GM19023 (cell line): ENCODE measurements around the gene CD55.
"Not testable (repeated sequence)": the region's sequence is repeated elsewhere in the genome, so short reads cannot be mapped to it uniquely, and the experiment has no call there.

Source experiments
- ATAC-seq: cut with Tn5 transposase; IDR thresholded peaks from one replicate; pipeline ENCODE4 v1.9.1; 2021; ENCODE audit warnings: mild to moderate bottlenecking, moderate library complexity; ENCODE audit not compliant: unreplicated experiment

The CD55 gene

DNA sequence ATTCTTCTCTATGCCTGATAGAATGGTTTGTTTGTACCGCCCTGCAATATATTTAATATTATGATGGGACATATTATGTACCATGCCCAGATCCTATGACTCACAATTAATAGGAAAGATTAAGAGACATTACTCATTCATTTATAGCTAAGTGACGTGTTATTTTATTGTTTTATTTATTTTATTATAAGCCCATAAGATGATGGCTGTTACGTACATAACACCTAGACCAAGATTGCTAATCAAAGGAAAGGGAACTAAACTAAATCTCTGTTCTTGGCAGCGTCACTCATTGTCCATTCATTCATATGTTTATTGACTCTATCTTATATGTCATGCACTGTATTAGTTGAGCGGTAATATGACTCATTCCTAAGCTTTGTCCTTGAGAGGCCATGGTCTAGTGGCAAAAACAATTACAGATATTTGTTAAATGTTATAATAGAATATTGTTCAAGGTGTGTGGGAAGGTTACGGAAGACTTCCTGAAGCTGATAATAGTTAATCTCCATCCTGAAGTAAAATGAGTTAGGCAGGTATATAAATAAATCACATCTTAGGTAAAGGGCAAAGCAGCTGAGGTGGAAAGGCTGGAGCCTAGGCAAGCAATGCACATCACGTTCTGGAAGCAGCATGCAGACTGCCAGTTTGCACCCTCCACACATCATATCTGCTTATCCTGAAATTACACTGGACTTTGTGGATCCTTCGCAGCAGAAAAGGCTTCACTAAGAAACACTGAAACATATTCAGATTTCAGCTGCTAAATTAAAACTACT is 16.6 kb upstream of the CD55 start:
- ATAC-seq, result no peak

DNA sequence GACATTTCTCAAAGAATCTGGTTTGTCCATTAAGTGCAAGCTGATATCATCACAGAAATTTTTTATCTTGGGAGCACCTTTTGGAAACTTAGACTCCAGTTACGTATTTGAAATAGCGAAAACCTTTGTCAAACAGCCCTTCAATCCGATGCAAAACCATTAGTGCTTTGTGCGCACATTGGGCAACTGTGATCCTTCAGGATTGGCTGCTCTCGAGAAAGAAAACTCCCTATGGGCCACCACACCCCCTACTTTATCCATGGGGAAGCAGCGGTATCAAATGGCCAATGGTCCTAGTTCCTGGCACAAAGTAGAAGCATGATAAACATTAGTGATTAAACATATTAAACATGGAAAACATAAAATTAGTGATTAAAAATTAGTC is 16.0 kb upstream of the CD55 start:
- no peak for ATAC-seq

DNA sequence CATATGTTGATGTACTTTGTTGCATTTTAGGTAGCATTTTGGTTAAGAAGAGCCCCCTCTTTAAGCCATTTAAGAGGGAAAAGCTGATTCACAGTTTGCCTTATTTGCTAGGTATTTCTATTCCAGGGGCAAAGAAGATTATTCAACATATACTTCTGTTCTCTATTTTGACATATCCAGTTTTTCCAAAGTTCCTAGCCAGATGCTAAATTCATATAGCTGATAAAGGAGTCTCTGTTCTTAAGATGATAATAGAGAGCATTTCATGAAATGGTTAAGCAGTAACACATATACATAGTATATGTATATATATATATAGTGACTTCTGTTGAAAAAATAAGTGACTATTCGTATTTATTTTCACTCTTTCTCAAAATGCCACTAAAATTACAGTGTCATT is 15.5 kb upstream of the CD55 start:
- no peak for ATAC-seq

DNA sequence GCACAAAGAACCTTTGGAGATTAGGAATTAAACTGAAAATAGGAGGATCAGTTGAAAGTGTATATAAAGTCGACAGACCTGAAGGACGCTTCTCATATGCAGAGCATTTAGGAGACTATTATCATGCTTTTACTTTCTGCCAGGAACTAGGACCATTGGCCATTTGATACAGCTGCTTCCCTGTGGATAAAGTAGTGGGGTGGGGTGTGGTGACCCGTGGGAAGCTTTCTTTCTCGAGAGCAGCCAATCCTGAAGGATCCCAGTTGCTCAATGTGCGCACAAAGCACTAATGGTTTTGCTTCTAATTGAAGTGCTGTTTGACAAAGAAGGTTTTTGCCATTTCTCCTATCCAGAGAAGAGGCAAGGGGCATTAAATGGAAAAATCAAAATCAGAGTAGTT is 14.9 kb upstream of the CD55 start:
- ATAC-seq, result no peak

DNA sequence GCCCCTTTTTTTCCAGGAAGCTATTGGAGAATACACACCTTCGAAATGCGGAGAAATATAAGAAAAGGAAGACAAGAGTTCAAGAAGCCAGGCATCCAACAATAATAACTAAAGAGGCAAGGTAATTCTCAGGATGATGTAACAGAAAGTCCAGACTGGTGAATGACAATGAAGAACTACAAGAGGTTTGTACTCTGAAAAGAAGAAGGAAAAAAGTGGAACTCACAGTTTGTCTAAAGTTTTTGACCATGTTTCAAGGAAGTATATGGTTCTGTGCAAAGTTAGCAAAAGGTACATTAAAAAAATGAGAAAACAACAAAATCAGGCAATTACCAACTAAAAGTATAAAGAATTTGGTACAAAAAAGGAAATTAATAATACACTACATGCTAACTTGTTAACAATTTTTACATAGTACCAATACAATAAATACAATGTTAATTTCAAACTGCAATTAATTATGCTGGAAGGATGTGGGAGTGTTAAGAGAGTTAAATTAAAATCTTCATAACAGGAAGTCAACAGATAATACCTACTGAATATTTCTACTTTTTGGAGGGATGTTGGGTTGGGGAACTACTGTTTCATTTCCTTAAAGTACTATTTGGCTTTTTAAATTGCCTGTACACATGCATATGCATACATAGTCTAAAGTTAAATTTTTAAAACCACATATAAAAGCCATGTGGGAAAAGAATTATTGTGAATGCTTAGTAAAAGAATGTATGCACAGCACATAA is 12.9 kb upstream of the CD55 start:
- ATAC-seq, result no peak

DNA sequence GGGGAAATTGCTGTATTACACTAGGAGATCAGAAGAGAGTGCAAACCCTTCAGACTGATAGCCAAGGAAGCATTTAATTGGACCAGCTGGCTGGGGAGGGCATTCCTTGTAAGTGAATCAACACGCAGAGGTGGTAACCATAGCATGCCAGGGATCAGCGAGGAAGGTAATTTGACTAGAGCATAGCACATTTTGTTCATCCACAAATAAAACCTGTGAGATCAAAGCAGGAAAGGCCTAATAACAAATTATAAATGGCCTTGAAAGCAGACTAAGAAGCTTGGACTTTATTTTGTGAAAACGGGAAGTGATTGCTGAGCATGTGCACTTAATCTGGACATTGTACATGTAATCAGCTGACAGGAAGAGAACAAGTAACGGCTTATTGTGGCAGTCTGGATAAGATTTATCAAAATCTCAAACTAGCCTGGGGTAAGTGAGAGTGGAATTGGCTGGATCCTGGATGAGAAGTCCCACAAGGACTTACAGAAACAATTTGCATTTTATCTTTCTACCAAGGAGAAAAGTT is 11.7 kb upstream of the CD55 start:
- no peak for ATAC-seq

DNA sequence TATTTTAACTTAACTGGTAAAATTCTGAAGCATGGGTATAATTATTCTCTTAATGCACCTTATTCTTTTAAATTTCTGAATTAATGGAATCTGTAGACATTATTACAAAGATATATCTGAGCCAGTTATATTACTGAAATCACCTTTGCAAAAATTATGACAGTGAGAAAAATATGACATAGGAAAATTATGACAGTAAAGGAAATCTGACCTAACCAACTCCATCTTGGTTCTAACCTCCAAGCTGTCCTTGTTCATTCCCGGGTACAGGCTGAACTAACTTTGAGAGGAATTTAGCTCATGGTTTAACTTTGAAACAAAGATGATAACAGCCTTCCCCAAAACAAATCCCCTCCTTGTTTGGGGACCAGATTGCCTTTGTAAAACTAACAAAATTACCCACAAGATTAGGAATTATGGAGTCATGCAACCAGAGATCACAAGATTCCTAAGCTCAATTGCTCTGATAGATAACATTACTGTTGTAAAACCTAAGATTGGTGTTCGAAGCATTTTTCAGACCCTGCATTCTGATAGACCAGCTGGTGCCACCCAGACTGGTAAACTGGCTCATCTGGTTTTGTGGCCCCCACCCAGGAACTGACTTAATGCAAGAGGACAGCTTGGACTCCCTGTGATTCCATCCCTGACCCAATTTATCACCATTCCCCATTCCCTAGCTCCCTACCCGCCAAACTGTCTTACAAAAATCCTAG is 9.4 kb upstream of the CD55 start:
- ATAC-seq, result no peak

DNA sequence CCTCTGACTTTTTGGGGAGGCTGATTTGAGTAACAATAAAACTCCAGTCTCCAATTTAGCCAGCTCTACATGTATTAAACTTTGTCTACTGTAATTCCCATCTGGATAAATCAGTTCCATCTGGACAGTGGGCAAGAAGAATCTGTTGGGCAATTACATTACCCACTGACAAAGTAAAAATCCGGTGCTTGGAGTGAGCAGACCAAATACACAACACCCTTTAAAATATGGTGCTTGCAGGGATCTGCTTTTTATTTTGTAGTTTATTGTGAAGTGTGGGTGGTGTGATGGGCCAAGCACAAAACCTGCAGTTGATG is 8.9 kb upstream of the CD55 start:
- no peak for ATAC-seq

DNA sequence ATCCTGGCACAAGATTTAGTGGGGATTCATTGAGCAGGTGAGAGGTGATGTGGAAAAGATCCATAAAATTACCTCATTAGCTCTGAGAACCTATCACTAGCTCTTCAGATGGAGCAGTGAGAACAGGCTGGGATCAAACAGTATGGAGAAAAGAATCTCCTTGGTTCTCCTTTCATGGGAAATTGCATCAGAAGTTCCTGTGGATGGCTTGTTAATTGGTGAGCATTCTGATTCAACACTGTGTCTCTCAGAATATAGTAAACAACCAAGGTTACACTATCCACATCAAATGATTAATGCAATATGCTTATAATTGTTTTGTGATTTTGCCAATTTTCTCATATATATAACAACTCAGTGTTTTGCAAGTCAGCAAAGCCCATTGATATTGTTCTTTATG is 8.3 kb upstream of the CD55 start:
- no peak for ATAC-seq

DNA sequence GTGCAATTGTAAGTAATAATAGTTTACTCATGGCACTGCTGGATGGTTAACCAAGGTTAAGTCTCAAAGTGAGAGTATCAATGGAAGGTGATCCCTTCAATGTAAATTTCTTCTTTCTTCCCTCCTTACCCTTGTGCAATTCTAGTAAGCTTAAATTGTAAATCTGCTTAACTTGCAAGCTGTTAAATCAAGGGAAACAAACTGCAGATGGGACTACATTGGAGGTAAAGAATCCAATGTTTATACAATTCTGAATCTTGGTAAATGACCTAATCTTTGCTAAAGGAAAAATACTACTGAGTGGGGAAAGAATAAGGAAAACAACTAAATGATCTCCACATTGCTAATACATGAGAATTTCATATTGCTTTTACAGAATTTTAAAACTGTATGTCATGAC is 6.7 kb upstream of the CD55 start:
- no peak for ATAC-seq

DNA sequence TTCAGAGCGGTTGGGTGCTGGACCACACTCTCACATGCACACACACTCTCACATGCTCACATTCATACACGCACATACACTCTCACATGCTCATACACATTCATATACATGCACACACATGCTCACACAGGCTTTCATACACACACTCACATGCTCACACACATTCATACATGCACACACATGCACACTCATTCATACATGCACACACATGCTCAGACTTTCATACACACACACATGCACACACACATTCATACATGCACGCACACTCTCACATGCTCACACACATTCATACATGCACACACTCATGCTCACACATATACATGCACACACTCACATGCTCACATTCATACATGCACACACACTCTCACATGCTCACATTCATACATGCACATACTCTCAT is 6.0 kb upstream of the CD55 start:
- no peak for ATAC-seq

DNA sequence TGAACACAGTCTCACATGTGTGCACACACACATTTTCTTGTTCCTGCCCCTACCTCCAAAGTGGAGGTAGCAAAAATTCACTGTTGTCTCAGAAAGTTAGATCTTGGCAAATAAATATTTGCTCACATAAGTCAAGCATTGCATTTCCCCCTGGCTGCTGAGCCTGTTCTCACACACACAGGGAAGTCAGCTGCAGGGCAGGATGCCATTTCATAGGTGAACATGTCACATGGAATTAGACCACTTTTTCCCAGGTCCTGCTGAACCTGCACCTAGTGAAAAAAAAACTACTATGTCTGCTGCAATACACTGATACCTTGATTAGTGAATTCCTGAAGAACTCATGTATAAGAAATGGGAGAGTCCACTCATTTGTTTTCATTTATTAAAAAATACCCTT is 5.3 kb upstream of the CD55 start:
- ATAC-seq, result no peak

DNA sequence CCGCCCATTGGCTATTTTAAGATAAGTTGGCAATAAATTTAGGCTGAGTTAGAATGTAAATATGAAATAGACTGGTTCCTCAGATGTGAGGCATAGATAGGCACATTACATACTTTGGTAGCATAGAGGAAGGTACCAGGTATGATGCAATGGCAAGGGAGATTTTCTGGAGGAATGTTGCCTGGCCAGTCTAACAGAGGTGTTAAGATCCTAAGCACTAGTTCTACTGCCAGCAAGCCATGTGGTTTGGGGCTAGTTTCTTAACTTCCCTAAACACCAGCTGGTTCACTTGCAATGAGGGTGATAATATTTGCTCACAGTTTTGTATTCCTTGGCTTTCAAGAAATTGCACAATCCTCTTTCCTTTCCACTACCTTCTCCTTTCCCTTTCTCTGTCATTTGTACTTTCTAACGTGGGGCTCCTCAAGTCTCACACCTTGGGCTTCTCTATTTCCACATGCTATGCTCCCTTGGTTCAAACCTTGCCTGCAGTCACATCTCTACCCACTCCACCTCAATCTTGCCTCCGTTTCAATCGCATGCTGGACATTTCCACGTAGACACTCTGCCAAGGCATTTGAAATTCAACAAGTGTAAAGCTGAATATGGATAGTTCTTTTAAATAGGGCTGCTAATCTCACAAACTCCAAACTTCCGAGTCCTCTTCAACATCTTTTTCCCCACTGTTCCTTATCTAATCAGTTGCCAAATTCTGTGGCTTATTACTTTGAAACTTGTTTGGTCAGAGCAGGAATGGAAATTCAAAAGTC is 4.7 kb upstream of the CD55 start:
- ATAC-seq, result no peak

DNA sequence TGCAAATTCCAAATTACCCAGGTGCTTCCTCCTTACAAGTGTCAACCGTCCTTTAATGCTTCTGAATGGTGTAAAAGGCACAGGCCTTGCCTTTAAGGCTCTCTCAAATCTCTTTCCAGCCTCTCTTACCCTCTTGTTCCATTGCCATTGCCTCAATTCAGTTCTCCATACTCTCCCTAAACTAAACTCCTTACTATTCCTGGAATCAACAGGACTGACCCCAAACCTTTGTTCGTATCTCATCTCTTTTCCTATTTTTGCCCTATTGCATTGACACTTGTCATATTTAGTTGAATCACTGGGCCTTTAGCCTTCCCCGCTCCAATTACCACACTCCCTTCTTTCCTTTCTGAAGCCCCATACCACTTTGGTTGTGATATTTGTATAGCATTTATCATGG is 3.9 kb upstream of the CD55 start:
- no peak for ATAC-seq

DNA sequence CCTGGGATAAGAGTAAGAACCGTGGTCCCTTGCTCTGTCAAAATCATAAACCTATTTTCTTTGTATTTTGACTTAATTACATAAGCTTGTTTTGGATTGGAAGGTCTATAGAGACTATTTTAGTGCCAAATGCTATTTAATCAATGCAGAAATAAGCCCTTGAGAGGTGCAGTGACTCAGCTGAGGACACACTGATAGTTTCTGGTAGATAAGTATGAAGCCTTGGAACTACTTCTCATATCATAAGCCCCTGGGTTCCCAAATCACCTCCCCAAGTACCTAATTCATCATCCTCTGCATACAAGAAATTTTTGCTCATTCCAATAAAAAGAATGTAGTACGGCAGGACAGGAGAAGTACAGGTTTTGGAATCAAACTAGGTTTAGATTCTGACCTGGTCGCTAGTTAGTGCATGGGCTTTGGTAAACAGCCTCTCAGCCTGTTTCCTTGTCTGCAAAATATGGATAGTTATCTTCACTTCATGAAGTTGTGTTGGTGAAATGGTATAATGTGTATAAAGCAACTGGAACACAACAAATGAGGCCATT is 3.3 kb upstream of the CD55 start:
- ATAC-seq, result no peak

DNA sequence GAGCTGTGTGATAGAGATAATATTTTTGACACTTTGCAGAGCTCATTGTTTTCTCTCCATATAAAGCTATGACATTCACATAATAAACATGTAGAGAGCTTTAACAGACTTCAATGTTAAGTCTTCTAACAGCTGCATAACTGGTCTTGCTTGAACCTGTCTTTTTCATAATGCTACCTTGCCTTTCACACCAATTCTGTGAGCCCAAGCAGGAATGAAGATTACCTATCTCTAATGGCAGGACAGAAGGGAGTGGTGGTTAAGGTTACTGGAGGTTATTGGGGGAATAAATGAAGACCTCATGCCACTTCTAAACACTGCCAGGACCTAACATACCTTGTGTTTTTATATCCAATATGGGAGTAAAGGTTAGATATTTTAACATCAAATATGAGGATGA is 2.3 kb upstream of the CD55 start:
- ATAC-seq, result no peak

DNA sequence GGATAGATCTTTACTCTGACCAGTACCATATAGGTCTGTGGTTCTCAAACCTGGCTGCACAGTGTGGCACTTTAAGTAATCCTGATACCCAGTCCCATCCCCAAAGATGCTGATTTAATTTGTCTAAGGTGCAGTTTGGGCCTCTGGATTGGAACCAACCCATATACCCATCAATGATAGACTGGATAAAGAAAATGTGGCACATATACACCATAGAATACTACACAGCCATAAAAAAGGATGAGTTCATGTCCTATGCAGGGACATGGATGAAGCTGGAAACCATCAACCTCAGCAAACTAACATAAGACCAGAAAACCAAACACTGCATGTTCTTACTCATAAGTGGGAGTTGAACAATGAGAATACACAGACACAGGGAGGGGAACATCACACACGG is 1.4 kb upstream of the CD55 start:
- not testable (repeated sequence) for ATAC-seq

DNA sequence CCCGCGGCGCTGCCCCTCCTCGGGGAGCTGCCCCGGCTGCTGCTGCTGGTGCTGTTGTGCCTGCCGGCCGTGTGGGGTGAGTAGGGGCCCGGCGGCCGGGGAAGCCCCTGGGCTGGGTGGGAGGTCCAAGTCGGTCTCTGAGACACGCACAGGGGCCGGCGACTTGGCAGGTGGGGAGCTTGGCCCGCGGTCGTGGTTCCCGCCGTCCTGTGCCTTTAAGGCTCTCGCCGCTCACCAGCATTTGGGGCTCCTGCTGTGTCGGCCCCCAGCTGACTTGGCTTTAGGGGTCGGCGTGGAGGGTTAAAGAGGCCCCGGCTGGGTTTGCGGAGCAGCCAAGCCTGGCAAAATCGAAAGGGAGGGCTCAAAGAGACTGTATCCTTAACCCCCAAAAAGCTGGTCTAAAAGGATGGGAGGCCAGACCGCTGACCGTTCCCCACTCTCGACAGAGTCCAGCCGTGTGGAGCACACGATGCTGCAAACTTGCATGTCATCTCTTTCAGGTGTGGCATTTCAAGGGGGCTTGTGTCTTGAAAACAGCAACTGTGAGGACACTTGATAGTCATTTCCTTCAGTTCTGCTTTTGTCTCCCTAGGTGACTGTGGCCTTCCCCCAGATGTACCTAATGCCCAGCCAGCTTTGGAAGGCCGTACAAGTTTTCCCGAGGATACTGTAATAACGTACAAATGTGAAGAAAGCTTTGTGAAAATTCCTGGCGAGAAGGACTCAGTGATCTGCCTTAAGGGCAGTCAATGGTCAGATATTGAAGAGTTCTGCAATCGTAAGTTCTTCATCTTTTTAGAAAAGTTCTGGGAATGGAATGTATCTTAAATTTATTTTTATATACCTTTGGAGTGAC is 540 bp downstream of the CD55 start:
- no peak for ATAC-seq

DNA sequence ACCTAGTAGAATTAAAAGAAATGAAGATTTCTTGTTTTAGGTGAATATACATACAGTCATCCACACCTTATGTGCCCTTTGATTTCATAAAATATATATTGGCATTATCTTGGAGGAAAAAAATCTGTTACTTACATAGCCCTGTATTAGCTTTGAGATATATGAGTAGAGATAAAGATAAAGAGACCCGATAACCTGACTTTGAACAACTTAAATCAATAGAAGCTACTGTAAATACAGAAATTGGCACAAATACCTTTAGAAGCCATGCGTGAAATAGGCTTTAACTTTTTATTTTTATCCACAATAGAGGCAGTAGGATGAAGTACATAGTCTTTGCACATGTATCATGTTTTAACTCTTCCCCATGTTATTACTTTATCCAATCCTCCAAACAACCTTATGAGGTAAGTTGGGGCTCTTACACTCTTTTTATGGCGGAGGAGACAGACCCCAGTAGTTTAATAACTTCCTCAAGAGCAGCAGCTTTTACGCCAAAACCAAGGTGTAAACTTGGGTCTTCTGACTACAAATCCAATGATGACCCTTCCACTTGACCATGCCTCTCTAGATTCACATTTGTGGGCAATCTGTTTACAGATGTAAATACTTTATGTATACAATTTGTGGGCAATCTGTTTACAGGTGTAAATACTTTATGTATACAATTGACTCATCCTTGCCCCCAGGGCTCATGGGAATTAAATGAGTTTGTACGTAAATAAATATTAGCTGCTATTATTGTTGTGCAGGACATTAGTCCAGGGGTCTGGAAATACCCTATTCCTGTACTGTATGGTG is 2.1 kb downstream of the CD55 start:
- ATAC-seq, result no peak
